ENCODE data around the gene RBM43. TPM values are rescaled to one million over a fixed set of nuclear protein-coding genes. Genes with fewer than 3 reads are reported as not detected.
A peak's percentile ranks its signal among the peaks of the same experiment; 100 is the strongest.

RBM43 gene
- total RNA-seq, 1 experiment from 2014 or later, result 2.5 TPM

GRCh38 chr2:151200277-151200676 lies 61.4 kb downstream of the RBM43 start:
- intact Hi-C loops (cut with micrococcal nuclease), result no loop called here
- no peaks in the 10 kb centered on the region for H3K27me3 ChIP-seq (ENCODE audit: low read length)
- CTCF ChIA-PET, result no interaction called here
- TF ChIP-seq EZH2phosphoT487 (IDR thresholded peaks at IDR 0.05; ENCODE audit: borderline replicate concordance, low read length), result no peak
- TF ChIP-seq CTCF (conservative IDR thresholded peaks at IDR 0.05; ENCODE audit: low read depth, low read length), result no peak
- TF ChIP-seq EZH2 (IDR thresholded peaks at IDR 0.05; ENCODE audit: low read length, unreplicated experiment), result no peak
- no peaks in the 10 kb centered on the region for H3K79me2 ChIP-seq (ENCODE audit: low read length)
- no TSS peak for BruUV-seq (replicated peaks)
- no peak overlapping the region for H3K4me2 ChIP-seq (ENCODE audit: low read length)
- no peak overlapping the region for H3K4me3 ChIP-seq (ENCODE audit: low read length)
- ATAC-seq (no peak), DNase-seq (no peak)
- H2AFZ ChIP-seq (ENCODE audit: low read length), result no peak overlapping the region
- no peak overlapping the region for H3K9ac ChIP-seq (ENCODE audit: low read length)
- no peaks in the 10 kb centered on the region; the same call in 1 of the 2 replicates for H3K9me2 ChIP-seq (replicated peaks; ENCODE audit: low read length)
- H3K27ac ChIP-seq (ENCODE audit: low read length), result no peak overlapping the region
- no peaks in the 10 kb centered on the region for H3K36me3 ChIP-seq (ENCODE audit: low read depth, low read length)
- 0 out of 2 replicates have a peak, but pooled peaks cover 5% of the 10 kb centered on the region for H3K4me1 ChIP-seq (ENCODE audit: insufficient read depth, low read length)
- POLR2A ChIA-PET (ENCODE audit: unreplicated experiment), result no interaction called here
- no peaks in the 10 kb centered on the region for H3K9me3 ChIP-seq (ENCODE audit: low read length)
- H4K20me1 ChIP-seq (ENCODE audit: low read length), result no peaks in the 10 kb centered on the region
- no peaks in the 10 kb centered on the region for H3F3A ChIP-seq (ENCODE audit: low read length, unreplicated experiment)

GRCh38 chr2:151198645-151199044 lies 63.0 kb downstream of the RBM43 start:
- Histone ChIP-seq H3K79me2 (ENCODE audit: low read length) (no peaks in the 10 kb centered on the region), H3F3A (ENCODE audit: low read length, unreplicated experiment) (no peaks in the 10 kb centered on the region), H3K27ac (ENCODE audit: low read length) (no peak overlapping the region), H3K4me2 (ENCODE audit: low read length) (no peak overlapping the region), H3K4me3 (ENCODE audit: low read length) (no peak overlapping the region), H4K20me1 (ENCODE audit: low read length) (no peaks in the 10 kb centered on the region), H3K4me1 (ENCODE audit: insufficient read depth, low read length) (0 out of 2 replicates have a peak, but pooled peaks cover 5% of the 10 kb centered on the region), H3K9me2 (replicated peaks; ENCODE audit: low read length) (no peaks in the 10 kb centered on the region; the same call in 1 of the 2 replicates), H3K9ac (ENCODE audit: low read length) (no peak overlapping the region), H3K27me3 (ENCODE audit: low read length) (no peaks in the 10 kb centered on the region), H3K36me3 (ENCODE audit: low read depth, low read length) (no peaks in the 10 kb centered on the region), H3K9me3 (ENCODE audit: low read length) (no peaks in the 10 kb centered on the region), H2AFZ (ENCODE audit: low read length) (no peak overlapping the region)
- BruUV-seq (replicated peaks), result no TSS peak
- DNase-seq, result peak; percentile 31
- ChIA-PET CTCF (no interaction called here), POLR2A (ENCODE audit: unreplicated experiment) (interaction anchor here (0.5 kb wide), 1 partner anchor 90 kb away, joined by 4 read pairs; no protein-coding TSS in a partner anchor)
- intact Hi-C loops (cut with micrococcal nuclease), result no loop called here
- no peak for ATAC-seq
- TF ChIP-seq EZH2phosphoT487 (IDR thresholded peaks at IDR 0.05; ENCODE audit: borderline replicate concordance, low read length) (no peak), EZH2 (IDR thresholded peaks at IDR 0.05; ENCODE audit: low read length, unreplicated experiment) (no peak), CTCF (conservative IDR thresholded peaks at IDR 0.05; ENCODE audit: low read depth, low read length) (no peak)

Other genes with a start within 250 kb of the RBM43 start
- 9.9 and 19.4 TPM in 2 replicates for gene NMI, start 27.8 kb upstream of the RBM43 start, total RNA-seq (2014; rRNA removed)
- gene TNFAIP6, start 95.7 kb upstream of the RBM43 start, total RNA-seq (2014; rRNA removed), result not detected in 2 replicates
- gene RIF1, start 148.0 kb upstream of the RBM43 start, total RNA-seq (2014; rRNA removed), result 33.6 and 37.1 TPM in 2 replicates

All from PC-3 (cell line).